Adrenal gland (tissue), 12 donors: Measurements from ENCODE around the gene TRH. TPM values are rescaled to one million over a fixed set of nuclear protein-coding genes. Genes with fewer than 3 reads are reported as not detected.

ENCODE experiments used
- DNase-seq, 7 donors: peaks; one replicate each; pipeline ENCODE4 v3.0.0-alpha.2; 2019 to 2020
- H3K27ac ChIP-seq, 5 donors: fragments of 200-600 bp; sonication (generic) in 4 of 5; 1 replicate in 3 of 5; 2 replicates in 2 of 5; pipeline versions ENCODE4 v1.5.1 to v1.8.0; 2016 to 2020; ENCODE audit warnings: mild to moderate bottlenecking in 1 of 5
- H3K27me3 ChIP-seq: fragments of 200-600 bp; 2 replicates; pipeline ENCODE4 v1.8.0; 2021
- H3K36me3 ChIP-seq, 2 donors: fragments of 200-600 bp; replicated peaks in 1 of 2; 1 replicate in 1 of 2; 2 replicates in 1 of 2; pipeline versions ENCODE4 v1.5.1 to v1.8.0; 2018 to 2022
- H3K4me1 ChIP-seq, 2 donors: fragments of 200-600 bp; replicated peaks in 1 of 2; 1 replicate in 1 of 2; 2 replicates in 1 of 2; pipeline versions ENCODE4 v1.5.1 to v1.8.0; 2018 to 2021
- H3K4me3 ChIP-seq, 4 donors: fragments of 200-600 bp; sonication (generic) in 3 of 4; one replicate each; pipeline ENCODE4 v1.5.1; 2016 to 2018
- H3K9me3 ChIP-seq, 3 donors: fragments of 200-600 bp; sonication (generic) in 1 of 3; replicated peaks in 1 of 3; 1 replicate in 2 of 3; 2 replicates in 1 of 3; pipeline versions ENCODE4 v1.5.1 to v1.8.0; 2016 to 2021
- CTCF ChIP-seq, 6 experiments: fragments of 450-650 bp in 4 of 6; fragments of 200-600 bp in 2 of 6; sonication (generic) in 1 of 6; IDR thresholded peaks; 1 replicate in 5 of 6; 2 replicates in 1 of 6; pipeline versions ENCODE4 v1.5.1 to v1.8.0; 2016 to 2021; ENCODE audit warnings: antibody characterized with exemption in 6 of 6, mild to moderate bottlenecking in 2 of 6, moderate library complexity in 1 of 6
- POLR2A ChIP-seq, 2 donors: fragments of 450-650 bp; IDR thresholded peaks; one replicate each; pipeline ENCODE4 v1.6.1; 2017; ENCODE audit warnings: antibody characterized with exemption in 2 of 2, mild to moderate bottlenecking in 2 of 2, moderate library complexity in 1 of 2
- WGBS, 4 donors: extraction: QIAGEN DNeasy Blood & Tissue Kit in 2 of 4; methylation state at CpG; one replicate each; pipeline versions ENCODE4 v1.1.5 to v1.1.7; 2013 to 2017; 5-methylcytosine and 5-hydroxymethylcytosine counted together
- intact Hi-C, 2 donors: fragments of 100-400 bp; cut with DNase I; formaldehyde crosslinking; loops; one replicate each; pipeline versions ENCODE4 v1.14.1 to v1.15.0; 2022 to 2023
- polyA plus RNA-seq, 3 donors: library from polyadenylated mRNA; stranded (reverse); fragments of 200-250 nt in 2 of 3; fragments of 350-450 nt in 1 of 3; fragmentation: Illumina TruSeq in 1 of 3; extraction: RNeasy Lipid Tissue Mini Kit (QIAGEN cat#74804) in 1 of 3; gene quantifications; one replicate each; pipeline ENCODE4 v1.2.3, GENCODE V29; 2013 to 2014
- total RNA-seq, 9 donors: library from RNA; depleted of rRNA in 4 of 9; stranded (reverse); fragments of >200 nt in 4 of 9; fragments of 120-200 nt in 1 of 9; fragmentation: NEBNext Ultra II Directional in 1 of 9; extraction: Animal tissue kit (Norgen Biotek cat#: 25700) in 1 of 9; gene quantifications; one replicate each; pipeline versions ENCODE4 v1.1.0 to v1.2.4, GENCODE V29; 2013 to 2023
- donor health status: healthy with polysubstance abuse.
- donor health status: Bipolar disorder and iron deficiency.
- donor health status: DM: yes; HTN: yes; CAD: no.
- donor health status: DM: no; HTN: no; CAD: no.
- donor health status: DM: no; HTN: no; CAD: no.
- donor health status: DM: yes; HTN: yes; CAD: no.

TRH gene
- total and polyA plus RNA-seq, 12 donors, result 0.07 to 1.6 TPM; not detected in 10

GRCh38 chr3:129962600-129962999, 11.9 kb upstream of the TRH start:
- intact Hi-C loops, result no loop called here
- no peaks in the 10 kb centered on the region for H3K4me1 ChIP-seq
- H3K9me3 ChIP-seq, result no peaks in the 10 kb centered on the region
- WGBS, 4 donors, result 57 to 79% (median 65%) methylated on average over 3 of the region's 3 CpGs
- no peak for DNase-seq
- H3K27ac ChIP-seq, result no peak overlapping the region
- H3K4me3 ChIP-seq, result no peak overlapping the region
- no peaks in the 10 kb centered on the region for H3K27me3 ChIP-seq
- TF ChIP-seq CTCF (IDR thresholded peaks at IDR 0.05), result no peak
- TF ChIP-seq POLR2A (IDR thresholded peaks at IDR 0.05), result no peak
- no peaks in the 10 kb centered on the region for H3K36me3 ChIP-seq

- WGBS, 4 donors, result 46 to 85% (median 81%) methylated on average over 1 to 2 of the region's 2 CpGs
- intact Hi-C loops, result no loop called here
- no peak for DNase-seq
- no peak for TF ChIP-seq CTCF (IDR thresholded peaks at IDR 0.05)
- no peak for TF ChIP-seq POLR2A (IDR thresholded peaks at IDR 0.05)
- Histone ChIP-seq H3K4me1 (no peaks in the 10 kb centered on the region), H3K9me3 (no peaks in the 10 kb centered on the region), H3K36me3 (no peaks in the 10 kb centered on the region), H3K4me3 (no peak overlapping the region), H3K27ac (no peak overlapping the region), H3K27me3 (no peaks in the 10 kb centered on the region)
Measured at GRCh38 chr3:129965937-129966336, 8.6 kb upstream of the TRH start.

- no peaks in the 10 kb centered on the region for H3K9me3 ChIP-seq
- no peak for TF ChIP-seq POLR2A (IDR thresholded peaks at IDR 0.05)
- TF ChIP-seq CTCF (IDR thresholded peaks at IDR 0.05), result no peak
- intact Hi-C loops, result no loop called here
- H3K4me3 ChIP-seq, result no peak overlapping the region
- 70 to 74% (median 72%) methylated on average over 4 of the region's 4 CpGs for WGBS, 4 donors
- no peaks in the 10 kb centered on the region for H3K27me3 ChIP-seq
- no peaks in the 10 kb centered on the region for H3K4me1 ChIP-seq
- DNase-seq, result no peak
- H3K36me3 ChIP-seq, result no peaks in the 10 kb centered on the region
- H3K27ac ChIP-seq, result no peak overlapping the region
Measured at GRCh38 chr3:129966876-129967275, 7.6 kb upstream of the TRH start.

- Histone ChIP-seq H3K9me3 (no peaks in the 10 kb centered on the region), H3K4me3 (no peak overlapping the region), H3K27me3 (no peaks in the 10 kb centered on the region), H3K4me1 (no peaks in the 10 kb centered on the region), H3K36me3 (no peaks in the 10 kb centered on the region), H3K27ac (no peak overlapping the region)
- intact Hi-C loops, result no loop called here
- DNase-seq, result no peak
- 70 to 79% (median 75%) methylated on average over 5 of the region's 5 CpGs for WGBS, 4 donors
- TF ChIP-seq CTCF (IDR thresholded peaks at IDR 0.05) (no peak), POLR2A (IDR thresholded peaks at IDR 0.05) (no peak)
Measured at GRCh38 chr3:129967761-129968160, 6.8 kb upstream of the TRH start.
